Calu3 (cell line): ENCODE measurements around the gene ENDOD1. TPM values are rescaled to one million over a fixed set of nuclear protein-coding genes. Genes with fewer than 3 reads are reported as not detected.

Experiments used
- BruUV-seq: library from RNA; stranded (reverse); fragments of 400-500 nt; replicated peaks from 2 replicates; lab custom pipeline; 2021; lab: Mats Ljungman, UMichigan
- CTCF ChIA-PET: fragments of 300-600 bp; sonication (Branson Sonifier 250); formaldehyde crosslinking; loops from one replicate; lab custom pipeline; 2022; ENCODE audit warnings: antibody characterized with exemption; lab: Charles Lee
- DNase-seq: peaks from one replicate; pipeline ENCODE4 v3.0.0; 2022
- H3K27ac Mint-ChIP-seq: one replicate; pipeline ENCODE4 v1.8.0; 2022; ENCODE audit warnings: mixed read lengths; ENCODE audit not compliant: unreplicated experiment
- H3K27me3 Mint-ChIP-seq: one replicate; pipeline ENCODE4 v1.8.0; 2022; ENCODE audit warnings: mixed read lengths; ENCODE audit not compliant: unreplicated experiment
- H3K36me3 Mint-ChIP-seq: one replicate; pipeline ENCODE4 v1.8.0; 2022; ENCODE audit warnings: mild to moderate bottlenecking, moderate library complexity, mixed read lengths; ENCODE audit not compliant: insufficient read depth, unreplicated experiment
- H3K4me1 Mint-ChIP-seq: one replicate; pipeline ENCODE4 v1.8.0; 2022; ENCODE audit warnings: mild to moderate bottlenecking, low read depth, mixed read lengths; ENCODE audit not compliant: unreplicated experiment
- H3K4me3 Mint-ChIP-seq: one replicate; pipeline ENCODE4 v1.8.0; 2022; ENCODE audit warnings: mild to moderate bottlenecking, low read depth, moderate library complexity, mixed read lengths; ENCODE audit not compliant: unreplicated experiment
- H3K9me3 Mint-ChIP-seq: one replicate; pipeline ENCODE4 v1.8.0; 2022; ENCODE audit warnings: low read depth, mixed read lengths; ENCODE audit not compliant: unreplicated experiment
- intact Hi-C: fragments of 100-400 bp; cut with micrococcal nuclease; formaldehyde crosslinking; loops from one replicate; pipeline ENCODE4 v1.10.0; 2022; ENCODE audit not compliant: unreplicated experiment
- total RNA-seq: library from RNA; stranded (reverse); gene quantifications from 2 replicates; pipeline ENCODE4 v1.2.3, GENCODE V29; 2022
- TF ChIP-seq, protein P1 (sequence below): fragments of 200-600 bp; IDR thresholded peaks from one replicate; pipeline ENCODE4 v1.8.0; 2022; ENCODE audit warnings: antibody characterized with exemption; ENCODE audit not compliant: unreplicated experiment

Gene ENDOD1
- total RNA-seq, 1 experiment from 2014 or later, result 29.4 TPM

DNA sequence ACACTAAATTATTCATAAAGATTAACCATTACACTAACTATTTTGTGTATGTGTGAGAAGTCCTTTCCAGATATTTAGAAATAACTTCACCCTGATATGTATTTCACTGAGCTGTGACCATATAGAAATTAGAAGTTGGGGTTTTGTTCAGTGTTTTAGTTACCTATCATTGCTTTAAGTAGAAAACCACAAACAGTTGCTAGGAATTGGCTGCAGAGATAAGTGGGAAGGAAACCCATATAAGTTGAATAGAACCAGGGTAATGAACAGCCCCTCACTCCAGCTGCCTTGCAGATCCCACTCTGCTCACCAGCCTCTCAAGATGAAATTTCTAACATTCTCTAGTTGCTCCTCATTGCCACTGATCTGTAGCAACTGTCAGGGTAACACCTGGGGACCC is 12.7 kb upstream of the ENDOD1 start:
- no peaks in the 10 kb centered on the region for H3K27me3 Mint-ChIP-seq
- no peak for DNase-seq
- intact Hi-C loops, result loop anchor here (10.0 kb wide), 1 partner anchor 1348 kb away; no protein-coding TSS in a partner anchor
- H3K36me3 Mint-ChIP-seq, result no peaks in the 10 kb centered on the region
- peak overlapping the region; percentile 51 for H3K27ac Mint-ChIP-seq
- TF ChIP-seq, protein P1, sequence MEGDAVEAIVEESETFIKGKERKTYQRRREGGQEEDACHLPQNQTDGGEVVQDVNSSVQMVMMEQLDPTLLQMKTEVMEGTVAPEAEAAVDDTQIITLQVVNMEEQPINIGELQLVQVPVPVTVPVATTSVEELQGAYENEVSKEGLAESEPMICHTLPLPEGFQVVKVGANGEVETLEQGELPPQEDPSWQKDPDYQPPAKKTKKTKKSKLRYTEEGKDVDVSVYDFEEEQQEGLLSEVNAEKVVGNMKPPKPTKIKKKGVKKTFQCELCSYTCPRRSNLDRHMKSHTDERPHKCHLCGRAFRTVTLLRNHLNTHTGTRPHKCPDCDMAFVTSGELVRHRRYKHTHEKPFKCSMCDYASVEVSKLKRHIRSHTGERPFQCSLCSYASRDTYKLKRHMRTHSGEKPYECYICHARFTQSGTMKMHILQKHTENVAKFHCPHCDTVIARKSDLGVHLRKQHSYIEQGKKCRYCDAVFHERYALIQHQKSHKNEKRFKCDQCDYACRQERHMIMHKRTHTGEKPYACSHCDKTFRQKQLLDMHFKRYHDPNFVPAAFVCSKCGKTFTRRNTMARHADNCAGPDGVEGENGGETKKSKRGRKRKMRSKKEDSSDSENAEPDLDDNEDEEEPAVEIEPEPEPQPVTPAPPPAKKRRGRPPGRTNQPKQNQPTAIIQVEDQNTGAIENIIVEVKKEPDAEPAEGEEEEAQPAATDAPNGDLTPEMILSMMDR, result no peak
- no TSS peak for BruUV-seq
- CTCF ChIA-PET, result interaction anchor here (0.6 to 1.3 kb wide), 5 partner anchors 9 to 75 kb away, joined by 3 to 9 read pairs (median 3); partner anchors contain the start of genes ENDOD1 and SRSF8
- H3K4me1 Mint-ChIP-seq, result peaks cover 24% of the 10 kb centered on the region
- no peak overlapping the region for H3K4me3 Mint-ChIP-seq
- no peaks in the 10 kb centered on the region for H3K9me3 Mint-ChIP-seq

DNA sequence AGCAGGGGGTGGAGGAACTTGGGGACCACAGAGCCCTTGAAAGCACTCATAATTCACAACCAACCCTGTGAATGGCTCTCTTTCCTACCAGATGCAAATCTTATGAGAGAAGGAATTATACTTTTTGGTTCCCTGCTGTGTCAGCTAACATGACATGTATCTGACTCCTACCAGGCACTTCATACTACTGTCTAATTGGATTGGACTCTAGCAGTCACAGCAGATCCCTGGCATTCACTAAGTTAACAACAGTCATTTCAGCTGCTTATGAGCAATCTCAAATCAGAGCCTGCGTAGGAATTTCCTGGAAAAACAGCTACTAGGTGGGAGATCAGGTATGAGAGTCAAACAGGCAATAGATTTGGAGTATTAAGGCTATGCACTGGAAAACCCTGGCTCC is 11.1 kb upstream of the ENDOD1 start:
- Mint-ChIP-seq H3K9me3 (no peaks in the 10 kb centered on the region), H3K36me3 (no peaks in the 10 kb centered on the region), H3K27me3 (no peaks in the 10 kb centered on the region), H3K4me3 (no peak overlapping the region), H3K4me1 (peaks cover 22% of the 10 kb centered on the region), H3K27ac (no peak overlapping the region)
- intact Hi-C loops, result loop anchor here (10.0 kb wide), 1 partner anchor 1346 kb away; no protein-coding TSS in a partner anchor
- DNase-seq, result no peak
- CTCF ChIA-PET, result interaction anchor here (1.4 kb wide), 1 partner anchor 30 kb away, joined by 3 read pairs; no protein-coding TSS in a partner anchor
- TF ChIP-seq, protein P1, result no peak
- no TSS peak for BruUV-seq

DNA sequence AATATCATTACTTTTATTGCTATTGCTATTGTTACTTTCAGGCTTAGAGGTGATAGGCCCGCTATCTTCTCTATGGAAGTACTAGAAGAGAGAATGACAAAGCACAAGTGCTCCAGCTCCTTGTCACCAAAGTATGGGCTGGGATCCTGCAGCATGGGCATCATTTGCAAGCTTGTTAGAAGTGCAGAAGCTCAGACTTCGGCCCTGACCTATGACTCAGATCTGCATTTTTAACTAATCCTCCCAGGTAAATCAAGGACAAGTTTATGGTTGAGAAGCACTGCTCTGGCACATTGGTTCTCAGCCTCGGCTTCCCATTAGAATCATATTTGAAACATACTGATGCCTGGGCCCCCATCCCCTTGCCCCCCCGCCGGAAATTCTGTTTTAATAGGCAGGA is 8.6 kb upstream of the ENDOD1 start:
- DNase-seq, result no peak
- Mint-ChIP-seq H3K4me1 (peaks cover 26% of the 10 kb centered on the region), H3K27me3 (no peaks in the 10 kb centered on the region), H3K4me3 (no peak overlapping the region), H3K27ac (no peak overlapping the region), H3K9me3 (no peaks in the 10 kb centered on the region), H3K36me3 (no peaks in the 10 kb centered on the region)
- BruUV-seq, result no TSS peak
- CTCF ChIA-PET, result interaction anchor here (0.6 to 1.3 kb wide), 2 partner anchors 13 to 491 kb away, joined by 3 to 4 read pairs; no protein-coding TSS in a partner anchor
- TF ChIP-seq, protein P1, result no peak
- intact Hi-C loops, result no loop called here

DNA sequence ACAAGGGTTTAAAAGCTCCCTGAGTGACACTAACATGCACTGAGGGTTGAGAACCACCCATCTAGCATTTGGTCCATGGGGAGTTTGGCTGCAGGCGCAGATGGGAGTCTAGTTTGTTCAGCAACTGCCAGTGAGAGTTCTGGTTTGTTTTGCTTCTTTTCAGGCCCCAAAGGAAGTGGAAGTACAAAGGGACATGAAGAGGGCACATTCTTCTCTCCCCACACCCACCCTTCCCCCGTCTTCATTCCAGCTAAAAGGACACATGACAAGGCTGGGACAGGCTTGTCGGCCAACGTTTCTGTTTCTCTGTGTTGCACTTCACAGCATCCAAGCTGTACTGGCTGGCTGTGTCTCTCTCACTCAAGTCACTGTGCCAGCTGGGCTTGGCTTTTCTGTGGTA is 8.2 kb upstream of the ENDOD1 start:
- no peaks in the 10 kb centered on the region for H3K36me3 Mint-ChIP-seq
- no peak overlapping the region for H3K4me3 Mint-ChIP-seq
- BruUV-seq, result no TSS peak
- no peaks in the 10 kb centered on the region for H3K9me3 Mint-ChIP-seq
- H3K27ac Mint-ChIP-seq, result no peak overlapping the region
- DNase-seq, result no peak
- TF ChIP-seq, protein P1, result no peak
- no peaks in the 10 kb centered on the region for H3K27me3 Mint-ChIP-seq
- intact Hi-C loops, result no loop called here
- H3K4me1 Mint-ChIP-seq, result peaks cover 26% of the 10 kb centered on the region
- CTCF ChIA-PET, result interaction anchor here (0.6 to 1.3 kb wide), 2 partner anchors 13 to 491 kb away, joined by 3 to 4 read pairs; no protein-coding TSS in a partner anchor
